ENCODE results near the gene ZNF107. TPM values are rescaled to one million over a fixed set of nuclear protein-coding genes. Genes with fewer than 3 reads are reported as not detected.

ZNF107 gene
- total RNA-seq, 1 donor from 2014 or later = 7.8 TPM

DNA sequence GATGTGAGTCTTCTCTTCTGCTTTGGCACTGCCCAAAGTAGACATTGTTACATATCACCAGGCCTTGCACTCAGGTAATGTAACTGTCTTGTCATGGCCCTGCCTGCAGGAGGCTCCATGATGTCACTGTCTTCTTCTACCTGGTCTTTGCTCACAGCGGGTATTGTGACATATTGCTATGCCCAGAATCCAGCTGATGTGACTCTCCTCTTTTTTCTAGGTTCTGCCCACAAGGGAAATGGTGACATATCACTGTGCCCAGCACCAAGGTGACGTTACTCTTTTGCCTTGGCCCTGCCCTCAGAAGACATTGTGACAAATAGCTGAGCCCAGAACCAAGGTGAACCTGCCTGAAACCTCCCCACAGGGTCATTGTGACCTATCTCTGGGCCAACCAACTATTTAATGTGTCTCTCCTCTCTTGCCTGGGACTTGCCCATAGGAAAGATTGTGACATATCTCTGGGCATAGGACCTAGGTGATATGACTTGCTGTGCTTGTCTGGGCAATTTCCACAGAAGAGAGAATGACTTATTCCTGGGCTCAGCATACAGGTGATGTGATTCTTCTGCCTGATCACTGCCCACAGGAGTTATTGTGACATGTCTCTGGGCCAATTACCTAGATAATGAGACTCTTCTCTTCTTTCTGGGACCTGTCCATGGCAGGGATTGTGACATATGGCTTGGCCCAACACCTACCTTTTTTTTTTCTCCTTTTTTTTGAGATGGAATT lies 26.5 kb upstream of the ZNF107 start:
- Histone ChIP-seq H3K36me3 (ENCODE audit: insufficient read depth, low read length) (no peaks in the 10 kb centered on the region), H3K9ac (ENCODE audit: low read length) (no peak overlapping the region), H3K27ac (ENCODE audit: low read depth, low read length) (no peak overlapping the region), H3K4me3 (ENCODE audit: insufficient read depth, low read depth, low read length) (no peak overlapping the region), H2AFZ (ENCODE audit: low read depth, low read length) (no peak overlapping the region), H4K20me1 (ENCODE audit: insufficient read depth, low read length) (no peaks in the 10 kb centered on the region), H3K9me3 (ENCODE audit: insufficient read depth, low read depth, low read length) (peaks cover 6% of the 10 kb centered on the region), H3K4me2 (ENCODE audit: low read length) (no peak overlapping the region), H3K27me3 (ENCODE audit: insufficient read depth, low read length) (no peaks in the 10 kb centered on the region), H3K79me2 (ENCODE audit: insufficient read depth, low read length) (no peaks in the 10 kb centered on the region), H3K4me1 (ENCODE audit: insufficient read depth, low read length) (no peaks in the 10 kb centered on the region)
- TF ChIP-seq, protein P1, sequence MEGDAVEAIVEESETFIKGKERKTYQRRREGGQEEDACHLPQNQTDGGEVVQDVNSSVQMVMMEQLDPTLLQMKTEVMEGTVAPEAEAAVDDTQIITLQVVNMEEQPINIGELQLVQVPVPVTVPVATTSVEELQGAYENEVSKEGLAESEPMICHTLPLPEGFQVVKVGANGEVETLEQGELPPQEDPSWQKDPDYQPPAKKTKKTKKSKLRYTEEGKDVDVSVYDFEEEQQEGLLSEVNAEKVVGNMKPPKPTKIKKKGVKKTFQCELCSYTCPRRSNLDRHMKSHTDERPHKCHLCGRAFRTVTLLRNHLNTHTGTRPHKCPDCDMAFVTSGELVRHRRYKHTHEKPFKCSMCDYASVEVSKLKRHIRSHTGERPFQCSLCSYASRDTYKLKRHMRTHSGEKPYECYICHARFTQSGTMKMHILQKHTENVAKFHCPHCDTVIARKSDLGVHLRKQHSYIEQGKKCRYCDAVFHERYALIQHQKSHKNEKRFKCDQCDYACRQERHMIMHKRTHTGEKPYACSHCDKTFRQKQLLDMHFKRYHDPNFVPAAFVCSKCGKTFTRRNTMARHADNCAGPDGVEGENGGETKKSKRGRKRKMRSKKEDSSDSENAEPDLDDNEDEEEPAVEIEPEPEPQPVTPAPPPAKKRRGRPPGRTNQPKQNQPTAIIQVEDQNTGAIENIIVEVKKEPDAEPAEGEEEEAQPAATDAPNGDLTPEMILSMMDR (IDR thresholded peaks at IDR 0.05; ENCODE audit: insufficient read depth, low read depth, low read length) = no peak
- TF ChIP-seq EZH2 (IDR thresholded peaks at IDR 0.05; ENCODE audit: insufficient read depth, low read length) = no peak
- Mint-ChIP-seq H3K27me3 (ENCODE audit: low read depth, unreplicated experiment) (no peaks in the 10 kb centered on the region), H3K4me3 (ENCODE audit: unreplicated experiment) (no peak overlapping the region), H3K4me1 (ENCODE audit: low read depth, unreplicated experiment) (no peaks in the 10 kb centered on the region), H3K9me3 (ENCODE audit: unreplicated experiment) (peaks cover 12% of the 10 kb centered on the region), H3K27ac (ENCODE audit: unreplicated experiment) (no peak overlapping the region), H3K36me3 (ENCODE audit: low read depth, unreplicated experiment) (no peaks in the 10 kb centered on the region)
- no peak for FAIRE-seq
- no peak for DNase-seq (ENCODE audit: low read depth)

DNA sequence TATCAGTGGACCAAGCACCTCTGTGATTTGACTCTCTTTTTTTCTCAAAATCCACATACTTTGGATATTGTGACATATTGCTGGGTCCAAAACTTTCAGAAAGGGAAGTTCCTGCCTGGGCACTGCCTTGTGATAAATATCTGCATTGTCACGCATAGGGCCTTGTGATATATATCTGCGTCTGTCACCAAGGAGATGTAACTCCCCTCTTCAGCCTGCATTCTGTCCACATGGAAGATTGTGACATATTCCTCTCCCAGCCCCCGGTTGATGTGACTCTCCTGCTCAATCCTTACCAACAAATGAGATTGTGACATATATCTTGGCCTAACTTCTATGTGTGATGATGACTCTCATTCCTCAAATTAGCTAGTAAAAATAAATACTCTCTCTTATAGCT lies 25.4 kb upstream of the ZNF107 start:
- Histone ChIP-seq H3K36me3 (ENCODE audit: insufficient read depth, low read length) (no peaks in the 10 kb centered on the region), H3K4me1 (ENCODE audit: insufficient read depth, low read length) (no peaks in the 10 kb centered on the region), H3K27me3 (ENCODE audit: insufficient read depth, low read length) (no peaks in the 10 kb centered on the region), H4K20me1 (ENCODE audit: insufficient read depth, low read length) (no peaks in the 10 kb centered on the region), H3K4me3 (ENCODE audit: insufficient read depth, low read depth, low read length) (no peak overlapping the region), H3K4me2 (ENCODE audit: low read length) (no peak overlapping the region), H2AFZ (ENCODE audit: low read depth, low read length) (no peak overlapping the region), H3K9ac (ENCODE audit: low read length) (no peak overlapping the region), H3K9me3 (ENCODE audit: insufficient read depth, low read depth, low read length) (peaks cover 6% of the 10 kb centered on the region), H3K27ac (ENCODE audit: low read depth, low read length) (no peak overlapping the region), H3K79me2 (ENCODE audit: insufficient read depth, low read length) (no peaks in the 10 kb centered on the region)
- H3K9me3 Mint-ChIP-seq (ENCODE audit: unreplicated experiment) = peaks cover 7% of the 10 kb centered on the region
- H3K4me1 Mint-ChIP-seq (ENCODE audit: low read depth, unreplicated experiment) = no peaks in the 10 kb centered on the region
- H3K36me3 Mint-ChIP-seq (ENCODE audit: low read depth, unreplicated experiment) = no peaks in the 10 kb centered on the region
- H3K27ac Mint-ChIP-seq (ENCODE audit: unreplicated experiment) = no peak overlapping the region
- no peak overlapping the region for H3K4me3 Mint-ChIP-seq (ENCODE audit: unreplicated experiment)
- H3K27me3 Mint-ChIP-seq (ENCODE audit: low read depth, unreplicated experiment) = no peaks in the 10 kb centered on the region
- DNase-seq (ENCODE audit: low read depth) (no peak), FAIRE-seq (no peak)
- TF ChIP-seq, protein P1 (IDR thresholded peaks at IDR 0.05; ENCODE audit: insufficient read depth, low read depth, low read length) = no peak
- TF ChIP-seq EZH2 (IDR thresholded peaks at IDR 0.05; ENCODE audit: insufficient read depth, low read length) = no peak

DNA sequence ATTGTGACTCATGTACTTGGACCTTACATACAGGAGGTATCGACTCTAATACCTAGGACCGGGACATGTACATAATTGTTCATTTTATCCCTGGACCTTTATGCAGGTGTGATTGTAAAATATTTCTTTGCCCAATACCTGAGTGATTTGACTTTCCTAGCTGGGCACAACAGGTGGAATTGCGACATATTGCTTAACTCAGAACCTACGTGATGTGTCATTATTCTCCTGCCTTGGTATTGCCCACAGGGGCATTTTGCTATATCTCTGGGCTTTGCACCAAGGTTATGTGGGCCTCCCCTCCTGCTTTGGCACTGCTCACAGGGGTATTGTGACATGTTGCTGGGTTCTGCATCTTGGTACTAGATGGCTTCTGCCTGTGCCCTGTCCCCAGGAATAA lies 23.9 kb upstream of the ZNF107 start:
- Histone ChIP-seq H3K36me3 (ENCODE audit: insufficient read depth, low read length) (no peaks in the 10 kb centered on the region), H3K4me1 (ENCODE audit: insufficient read depth, low read length) (no peaks in the 10 kb centered on the region), H3K4me2 (ENCODE audit: low read length) (no peak overlapping the region), H3K27me3 (ENCODE audit: insufficient read depth, low read length) (no peaks in the 10 kb centered on the region), H3K79me2 (ENCODE audit: insufficient read depth, low read length) (no peaks in the 10 kb centered on the region), H4K20me1 (ENCODE audit: insufficient read depth, low read length) (no peaks in the 10 kb centered on the region), H3K27ac (ENCODE audit: low read depth, low read length) (no peak overlapping the region), H3K4me3 (ENCODE audit: insufficient read depth, low read depth, low read length) (no peak overlapping the region), H3K9me3 (ENCODE audit: insufficient read depth, low read depth, low read length) (peaks cover 6% of the 10 kb centered on the region), H2AFZ (ENCODE audit: low read depth, low read length) (no peak overlapping the region), H3K9ac (ENCODE audit: low read length) (no peak overlapping the region)
- H3K36me3 Mint-ChIP-seq (ENCODE audit: low read depth, unreplicated experiment) = no peaks in the 10 kb centered on the region
- H3K9me3 Mint-ChIP-seq (ENCODE audit: unreplicated experiment) = peaks cover 7% of the 10 kb centered on the region
- H3K27ac Mint-ChIP-seq (ENCODE audit: unreplicated experiment) = no peak overlapping the region
- no peak overlapping the region for H3K4me3 Mint-ChIP-seq (ENCODE audit: unreplicated experiment)
- TF ChIP-seq EZH2 (IDR thresholded peaks at IDR 0.05; ENCODE audit: insufficient read depth, low read length) = no peak
- TF ChIP-seq, protein P1 (IDR thresholded peaks at IDR 0.05; ENCODE audit: insufficient read depth, low read depth, low read length) = no peak
- no peaks in the 10 kb centered on the region for H3K27me3 Mint-ChIP-seq (ENCODE audit: low read depth, unreplicated experiment)
- DNase-seq (ENCODE audit: low read depth) = no peak
- FAIRE-seq = no peak
- H3K4me1 Mint-ChIP-seq (ENCODE audit: low read depth, unreplicated experiment) = no peaks in the 10 kb centered on the region
